Measurements from ENCODE around the gene SALL3. TPM values are rescaled to one million over a fixed set of nuclear protein-coding genes. Genes with fewer than 3 reads are reported as not detected.

SALL3 gene
- total RNA-seq, 1 donor from 2014 or later: 0.36 TPM

DNA sequence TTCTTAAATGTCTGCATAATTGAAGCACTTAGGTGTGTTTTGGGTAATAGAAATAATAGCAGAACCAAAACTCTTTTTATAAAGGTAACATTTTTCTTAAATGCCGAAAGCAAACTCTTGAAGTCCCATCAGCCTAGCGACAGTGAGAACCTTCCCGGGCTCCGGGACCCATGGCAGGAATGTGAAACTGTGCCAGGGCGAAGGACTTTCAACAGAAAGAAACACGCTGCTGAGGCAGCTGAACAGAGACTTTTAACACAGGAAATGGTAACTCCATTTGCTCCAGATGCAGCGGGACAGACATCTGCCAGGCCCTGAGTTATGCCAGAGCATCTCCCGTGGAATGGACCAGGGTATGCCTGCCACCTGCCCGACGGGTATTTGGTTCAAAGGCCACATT is 34.3 kb downstream of the SALL3 start:
- H3K9me3 ChIP-seq (replicated peaks): no peaks in the 10 kb centered on the region
- no peak overlapping the region for H3K27ac ChIP-seq (replicated peaks)
- intact Hi-C loops (cut with micrococcal nuclease): no loop called here
- TF ChIP-seq, protein P1, sequence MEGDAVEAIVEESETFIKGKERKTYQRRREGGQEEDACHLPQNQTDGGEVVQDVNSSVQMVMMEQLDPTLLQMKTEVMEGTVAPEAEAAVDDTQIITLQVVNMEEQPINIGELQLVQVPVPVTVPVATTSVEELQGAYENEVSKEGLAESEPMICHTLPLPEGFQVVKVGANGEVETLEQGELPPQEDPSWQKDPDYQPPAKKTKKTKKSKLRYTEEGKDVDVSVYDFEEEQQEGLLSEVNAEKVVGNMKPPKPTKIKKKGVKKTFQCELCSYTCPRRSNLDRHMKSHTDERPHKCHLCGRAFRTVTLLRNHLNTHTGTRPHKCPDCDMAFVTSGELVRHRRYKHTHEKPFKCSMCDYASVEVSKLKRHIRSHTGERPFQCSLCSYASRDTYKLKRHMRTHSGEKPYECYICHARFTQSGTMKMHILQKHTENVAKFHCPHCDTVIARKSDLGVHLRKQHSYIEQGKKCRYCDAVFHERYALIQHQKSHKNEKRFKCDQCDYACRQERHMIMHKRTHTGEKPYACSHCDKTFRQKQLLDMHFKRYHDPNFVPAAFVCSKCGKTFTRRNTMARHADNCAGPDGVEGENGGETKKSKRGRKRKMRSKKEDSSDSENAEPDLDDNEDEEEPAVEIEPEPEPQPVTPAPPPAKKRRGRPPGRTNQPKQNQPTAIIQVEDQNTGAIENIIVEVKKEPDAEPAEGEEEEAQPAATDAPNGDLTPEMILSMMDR (IDR thresholded peaks at IDR 0.05; ENCODE audit: borderline replicate concordance): no peak
- no peaks in the 10 kb centered on the region for H3K36me3 ChIP-seq
- no peak overlapping the region for H3K4me3 ChIP-seq
- no peak for DNase-seq
- peaks cover 40% of the 10 kb centered on the region for H3K27me3 ChIP-seq (ENCODE audit: low read depth)
- H3K4me1 ChIP-seq: no peaks in the 10 kb centered on the region

DNA sequence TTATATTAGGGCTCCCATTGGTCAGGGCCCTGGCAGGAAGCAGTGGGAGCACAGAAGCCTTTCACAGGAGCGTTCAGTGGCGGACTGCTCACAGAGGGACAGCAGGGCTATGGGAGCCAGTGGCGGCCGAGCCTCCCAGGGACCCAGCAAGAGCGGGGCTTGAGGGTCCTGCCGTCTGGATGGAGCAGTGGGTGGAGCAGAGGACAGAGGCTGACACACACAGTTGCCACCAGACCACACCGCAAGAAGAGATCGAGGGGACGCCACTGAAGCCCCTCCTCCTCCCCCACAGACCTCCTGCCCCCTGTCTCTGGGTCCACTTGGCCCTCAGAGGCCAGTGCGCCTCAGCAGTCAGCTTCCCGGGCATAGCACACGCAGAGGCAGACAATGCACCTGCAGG is 39.3 kb downstream of the SALL3 start:
- no peak for DNase-seq
- H3K4me3 ChIP-seq: no peak overlapping the region
- no peaks in the 10 kb centered on the region for H3K36me3 ChIP-seq
- intact Hi-C loops (cut with micrococcal nuclease): no loop called here
- H3K27ac ChIP-seq (replicated peaks): no peak overlapping the region
- TF ChIP-seq, protein P1 (IDR thresholded peaks at IDR 0.05; ENCODE audit: borderline replicate concordance): no peak
- H3K9me3 ChIP-seq (replicated peaks): peaks cover 12% of the 10 kb centered on the region
- no peaks in the 10 kb centered on the region for H3K4me1 ChIP-seq
- peaks cover 38% of the 10 kb centered on the region for H3K27me3 ChIP-seq (ENCODE audit: low read depth)

DNA sequence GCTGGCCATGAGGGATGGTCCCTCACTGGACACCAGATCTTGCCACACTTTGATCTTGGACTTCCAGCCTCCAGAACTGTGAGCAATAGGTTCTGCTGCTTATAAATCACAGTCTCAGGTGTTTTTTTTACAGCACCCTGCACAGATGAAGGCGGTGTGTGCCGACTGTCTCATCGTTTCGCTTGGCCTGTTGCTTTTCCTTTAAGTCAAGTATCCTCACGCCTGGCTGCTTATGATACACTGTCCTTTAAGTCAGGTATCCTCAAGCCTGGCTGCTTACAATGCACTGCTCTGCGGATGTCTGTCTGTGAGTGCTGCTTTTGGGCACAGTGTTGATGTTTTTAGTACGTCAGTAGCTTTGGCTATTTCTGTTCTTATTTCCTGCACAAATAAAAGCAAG is 40.3 kb downstream of the SALL3 start:
- DNase-seq: no peak
- H3K36me3 ChIP-seq: no peaks in the 10 kb centered on the region
- TF ChIP-seq, protein P1 (IDR thresholded peaks at IDR 0.05; ENCODE audit: borderline replicate concordance): no peak
- no peaks in the 10 kb centered on the region for H3K4me1 ChIP-seq
- no peak overlapping the region for H3K27ac ChIP-seq (replicated peaks)
- H3K4me3 ChIP-seq: no peak overlapping the region
- H3K9me3 ChIP-seq (replicated peaks): peaks cover 12% of the 10 kb centered on the region
- peaks cover 41% of the 10 kb centered on the region for H3K27me3 ChIP-seq (ENCODE audit: low read depth)
- intact Hi-C loops (cut with micrococcal nuclease): no loop called here

DNA sequence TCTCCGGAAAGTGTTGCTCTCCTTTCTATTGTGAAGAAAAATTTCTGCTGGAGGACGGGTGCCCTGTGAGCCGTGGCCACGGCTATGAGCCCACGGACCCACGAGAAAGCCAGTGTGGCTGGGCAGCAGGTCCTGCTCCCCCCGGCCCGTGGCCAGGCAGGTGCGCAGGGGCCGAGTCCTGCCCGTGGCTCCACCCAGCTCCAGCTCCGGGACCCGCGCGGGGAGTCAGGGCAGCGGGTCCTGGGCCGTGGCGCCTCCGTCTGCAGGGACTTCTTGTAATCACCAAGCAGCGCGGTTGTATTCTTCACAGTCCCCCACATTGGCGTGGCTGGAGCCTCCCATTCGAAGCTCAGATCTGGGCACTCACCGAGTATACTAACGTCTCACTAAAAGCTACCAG is 43.0 kb downstream of the SALL3 start:
- Histone ChIP-seq H3K4me1 (no peaks in the 10 kb centered on the region), H3K36me3 (no peaks in the 10 kb centered on the region), H3K27ac (replicated peaks) (no peak overlapping the region), H3K4me3 (no peak overlapping the region), H3K27me3 (ENCODE audit: low read depth) (peaks cover 35% of the 10 kb centered on the region), H3K9me3 (replicated peaks) (peaks cover 26% of the 10 kb centered on the region)
- DNase-seq: no peak
- intact Hi-C loops (cut with micrococcal nuclease): no loop called here
- TF ChIP-seq, protein P1 (IDR thresholded peaks at IDR 0.05; ENCODE audit: borderline replicate concordance): no peak

DNA sequence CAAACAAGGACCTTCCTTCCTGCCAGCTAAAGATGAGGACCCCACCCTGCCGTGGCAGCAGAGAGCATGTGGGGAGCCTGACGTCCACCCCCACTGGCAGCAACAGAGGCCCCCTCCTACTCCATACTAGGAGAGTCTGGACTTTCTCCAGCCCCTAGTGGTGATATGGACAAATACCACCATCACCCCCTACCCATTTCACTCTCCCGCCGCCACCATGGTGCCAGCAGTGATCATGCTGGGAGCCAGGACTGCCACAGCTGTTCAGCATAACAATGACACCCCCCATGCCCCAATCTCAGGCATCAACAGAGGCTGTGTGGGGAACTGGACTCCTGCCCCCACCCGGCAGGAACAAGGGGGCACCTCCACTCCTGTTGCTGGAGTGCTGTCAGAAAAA is 46.9 kb downstream of the SALL3 start:
- Histone ChIP-seq H3K4me1 (no peaks in the 10 kb centered on the region), H3K27me3 (ENCODE audit: low read depth) (peaks cover 13% of the 10 kb centered on the region), H3K36me3 (no peaks in the 10 kb centered on the region), H3K27ac (replicated peaks) (no peak overlapping the region), H3K4me3 (no peak overlapping the region), H3K9me3 (replicated peaks) (peaks cover 59% of the 10 kb centered on the region)
- intact Hi-C loops (cut with micrococcal nuclease): no loop called here
- TF ChIP-seq, protein P1 (IDR thresholded peaks at IDR 0.05; ENCODE audit: borderline replicate concordance): no peak
- no peak for DNase-seq

- no peak for DNase-seq
- H3K9me3 ChIP-seq (replicated peaks): peaks cover 47% of the 10 kb centered on the region
- H3K4me1 ChIP-seq: no peaks in the 10 kb centered on the region
- H3K4me3 ChIP-seq: no peak overlapping the region
- H3K27ac ChIP-seq (replicated peaks): no peak overlapping the region
- intact Hi-C loops (cut with micrococcal nuclease): no loop called here
- TF ChIP-seq, protein P1 (IDR thresholded peaks at IDR 0.05; ENCODE audit: borderline replicate concordance): no peak
- H3K36me3 ChIP-seq: no peaks in the 10 kb centered on the region
- H3K27me3 ChIP-seq (ENCODE audit: low read depth): peaks cover 4% of the 10 kb centered on the region
Measured at GRCh38 chr18:79030680-79031079, 51.1 kb downstream of the SALL3 start.

All from left ventricle myocardium inferior (tissue), 1 donor.